Measurements from ENCODE around the gene RAD52. TPM values are rescaled to one million over a fixed set of nuclear protein-coding genes. Genes with fewer than 3 reads are reported as not detected.

Gene RAD52
- total and polyA plus RNA-seq, 2 donors from 2014 or later: 6.4 to 17.1 TPM

DNA sequence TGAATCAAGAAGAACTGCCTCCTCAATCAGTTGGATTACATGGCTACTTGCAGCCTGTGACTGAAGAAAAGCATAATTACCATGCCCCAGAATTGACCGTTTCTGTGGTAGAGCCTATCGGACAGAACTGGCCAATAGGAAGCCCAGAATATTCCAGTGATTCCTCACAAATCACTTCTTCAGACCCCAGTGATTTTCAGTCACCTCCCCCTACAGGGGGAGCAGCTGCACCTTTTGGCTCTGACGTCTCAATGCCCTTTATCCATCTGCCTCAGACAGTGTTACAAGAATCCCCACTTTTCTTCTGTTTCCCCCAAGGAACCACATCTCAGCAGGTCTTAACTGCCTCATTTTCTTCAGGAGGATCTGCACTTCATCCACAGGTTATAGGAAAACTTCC is 80.8 kb downstream of the RAD52 start:
- Histone ChIP-seq H3K27me3 (ENCODE audit: control insufficient read depth, insufficient read depth, low read length) (no peaks in the 10 kb centered on the region), H3K9me3 (ENCODE audit: control insufficient read depth in 2 of 3, insufficient read depth in 1 of 3, low read length in 3 of 3) (no peaks in the 10 kb centered on the region), H3K27ac (ENCODE audit: low read depth in 2 of 2, low read length in 2 of 2) (no peak overlapping the region), H3K4me1 (ENCODE audit: control insufficient read depth in 2 of 3, insufficient read depth in 2 of 3, low read depth in 1 of 3, low read length in 3 of 3) (peaks cover 0 to under 1% (median 0%) of the 10 kb centered on the region in 3 donors), H3K4me3 (ENCODE audit: low read length in 3 of 3) (no peak overlapping the region), H3K9ac (ENCODE audit: low read length in 3 of 3) (no peak overlapping the region), H3K36me3 (ENCODE audit: control insufficient read depth in 2 of 3, insufficient read depth in 3 of 3, low read length in 3 of 3) (peaks cover 0 to 24% (median 20%) of the 10 kb centered on the region in 3 donors)
- intact Hi-C loops (cut with DNase I): no loop called here
- FAIRE-seq (no peak), DNase-seq (no peak)
- no peak for TF ChIP-seq CTCF (IDR thresholded peaks at IDR 0.05; ENCODE audit: borderline replicate concordance, extremely low read depth, insufficient read depth)

DNA sequence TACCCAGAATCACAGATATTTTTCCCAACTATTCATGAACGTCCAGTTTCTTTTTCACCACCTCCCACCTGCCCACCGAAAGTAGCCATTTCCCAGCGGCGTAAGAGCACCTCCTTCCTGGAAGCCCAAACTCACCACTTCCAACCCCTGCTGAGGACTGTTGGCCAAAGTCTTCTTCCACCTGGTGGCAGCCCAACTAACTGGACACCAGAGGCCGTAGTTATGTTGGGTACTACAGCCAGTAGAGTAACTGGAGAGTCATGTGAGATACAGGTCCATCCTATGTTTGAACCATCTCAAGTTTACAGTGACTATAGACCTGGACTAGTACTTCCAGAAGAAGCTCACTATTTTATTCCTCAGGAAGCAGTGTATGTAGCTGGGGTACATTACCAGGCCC is 81.6 kb downstream of the RAD52 start:
- Histone ChIP-seq H3K4me3 (ENCODE audit: low read length in 3 of 3) (no peak overlapping the region), H3K9me3 (ENCODE audit: control insufficient read depth in 2 of 3, insufficient read depth in 1 of 3, low read length in 3 of 3) (no peaks in the 10 kb centered on the region), H3K27ac (ENCODE audit: low read depth in 2 of 2, low read length in 2 of 2) (no peak overlapping the region), H3K36me3 (ENCODE audit: control insufficient read depth in 2 of 3, insufficient read depth in 3 of 3, low read length in 3 of 3) (peaks cover 0 to 25% (median 20%) of the 10 kb centered on the region in 3 donors), H3K4me1 (ENCODE audit: control insufficient read depth in 2 of 3, insufficient read depth in 2 of 3, low read depth in 1 of 3, low read length in 3 of 3) (no peaks in the 10 kb centered on the region), H3K9ac (ENCODE audit: low read length in 3 of 3) (no peak overlapping the region), H3K27me3 (ENCODE audit: control insufficient read depth, insufficient read depth, low read length) (no peaks in the 10 kb centered on the region)
- FAIRE-seq (no peak), DNase-seq (no peak)
- no peak for TF ChIP-seq CTCF (IDR thresholded peaks at IDR 0.05; ENCODE audit: borderline replicate concordance, extremely low read depth, insufficient read depth)
- intact Hi-C loops (cut with DNase I): no loop called here

DNA sequence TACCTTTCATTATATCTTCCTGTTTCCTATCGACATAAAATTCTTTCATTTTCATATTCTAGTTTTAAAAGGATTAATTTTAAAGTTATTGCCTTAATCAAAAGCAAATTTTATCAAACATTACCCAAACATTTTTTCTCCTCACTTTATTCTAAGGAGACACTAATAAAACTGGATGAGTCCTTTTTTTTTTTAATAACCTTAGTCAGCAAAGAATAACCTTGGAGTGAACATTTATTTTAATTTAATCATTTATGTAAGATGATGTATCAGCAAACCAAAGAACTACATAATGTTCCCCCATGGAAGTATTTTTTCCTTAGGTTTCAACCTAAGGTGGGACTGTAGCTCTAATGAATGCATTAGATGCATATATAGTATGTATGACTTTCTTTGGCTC is 83.9 kb downstream of the RAD52 start:
- TF ChIP-seq CTCF (IDR thresholded peaks at IDR 0.05; ENCODE audit: borderline replicate concordance, extremely low read depth, insufficient read depth): no peak
- Histone ChIP-seq H3K4me1 (ENCODE audit: control insufficient read depth in 2 of 3, insufficient read depth in 2 of 3, low read depth in 1 of 3, low read length in 3 of 3) (peaks cover 0 to 2% (median 0%) of the 10 kb centered on the region in 3 donors), H3K36me3 (ENCODE audit: control insufficient read depth in 2 of 3, insufficient read depth in 3 of 3, low read length in 3 of 3) (peaks cover 2 to 45% (median 31%) of the 10 kb centered on the region in 3 donors), H3K27me3 (ENCODE audit: control insufficient read depth, insufficient read depth, low read length) (no peaks in the 10 kb centered on the region), H3K9me3 (ENCODE audit: control insufficient read depth in 2 of 3, insufficient read depth in 1 of 3, low read length in 3 of 3) (no peaks in the 10 kb centered on the region), H3K4me3 (ENCODE audit: low read length in 3 of 3) (no peak overlapping the region), H3K9ac (ENCODE audit: low read length in 3 of 3) (no peak overlapping the region), H3K27ac (ENCODE audit: low read depth in 2 of 2, low read length in 2 of 2) (no peak overlapping the region)
- FAIRE-seq (no peak), DNase-seq (no peak)
- intact Hi-C loops (cut with DNase I): no loop called here

DNA sequence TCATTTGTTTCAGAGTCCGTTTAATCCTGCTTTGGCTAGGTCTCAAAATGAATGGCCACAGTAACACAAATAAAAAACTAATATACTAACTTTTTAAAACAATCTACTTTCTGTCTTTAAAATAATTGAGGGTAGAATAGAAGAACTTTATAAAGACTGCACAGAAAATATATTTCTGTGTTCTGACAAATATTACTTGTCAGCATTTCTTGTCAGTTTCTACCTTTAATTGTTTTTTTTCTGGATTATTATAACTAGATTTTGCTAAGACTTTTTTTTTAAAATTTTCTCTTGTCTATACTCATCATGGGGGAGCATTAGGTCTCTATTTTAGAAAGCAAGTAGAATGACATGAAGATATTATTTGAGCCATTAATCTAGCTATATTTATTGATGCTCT is 86.2 kb downstream of the RAD52 start:
- H3K27ac ChIP-seq (ENCODE audit: low read depth in 2 of 2, low read length in 2 of 2): no peak overlapping the region
- no peaks in the 10 kb centered on the region for H3K27me3 ChIP-seq (ENCODE audit: control insufficient read depth, insufficient read depth, low read length)
- DNase-seq: no peak
- peaks cover 2 to 44% (median 23%) of the 10 kb centered on the region in 3 donors for H3K36me3 ChIP-seq (ENCODE audit: control insufficient read depth in 2 of 3, insufficient read depth in 3 of 3, low read length in 3 of 3)
- H3K9me3 ChIP-seq (ENCODE audit: control insufficient read depth in 2 of 3, insufficient read depth in 1 of 3, low read length in 3 of 3): no peaks in the 10 kb centered on the region
- no peak for FAIRE-seq
- no peak overlapping the region for H3K4me3 ChIP-seq (ENCODE audit: low read length in 3 of 3)
- intact Hi-C loops (cut with DNase I): no loop called here
- no peak overlapping the region for H3K9ac ChIP-seq (ENCODE audit: low read length in 3 of 3)
- TF ChIP-seq CTCF (IDR thresholded peaks at IDR 0.05; ENCODE audit: borderline replicate concordance, extremely low read depth, insufficient read depth): no peak
- peaks cover 0 to 2% (median 0%) of the 10 kb centered on the region in 3 donors for H3K4me1 ChIP-seq (ENCODE audit: control insufficient read depth in 2 of 3, insufficient read depth in 2 of 3, low read depth in 1 of 3, low read length in 3 of 3)

Measured in kidney (tissue), 14 donors.